Activated T-helper 17 cell treated with anti-CD3 and anti-CD28 coated beads, Interleukin-2, amount 50 U/mL, for 72 hours (primary cell): ENCODE measurements around the gene DNAH3. TPM values are rescaled to one million over a fixed set of nuclear protein-coding genes. Genes with fewer than 3 reads are reported as not detected.
"Not testable (repeated sequence)": the region's sequence is repeated elsewhere in the genome, so short reads cannot be mapped to it uniquely, and the experiment has no call there.

Experiments used
- ATAC-seq: fragments of 150-1000 bp; cut with Tn5 transposase; replicated peaks from 2 replicates; pipeline ENCODE4 v1.10.0; 2021; ENCODE audit warnings: mild to moderate bottlenecking, moderate library complexity
- H3K27ac Mint-ChIP-seq: one replicate; pipeline ENCODE4 v1.8.0; 2022; ENCODE audit warnings: mixed read lengths
- H3K27me3 Mint-ChIP-seq: one replicate; pipeline ENCODE4 v1.8.0; 2022; ENCODE audit warnings: mixed read lengths
- H3K36me3 Mint-ChIP-seq: one replicate; pipeline ENCODE4 v1.8.0; 2022; ENCODE audit warnings: low read depth, mild to moderate bottlenecking, mixed read lengths
- H3K4me1 Mint-ChIP-seq: one replicate; pipeline ENCODE4 v1.8.0; 2022; ENCODE audit warnings: mixed read lengths
- H3K4me3 Mint-ChIP-seq: one replicate; pipeline ENCODE4 v1.8.0; 2022; ENCODE audit warnings: mild to moderate bottlenecking, mixed read lengths
- H3K9me3 Mint-ChIP-seq: one replicate; pipeline ENCODE4 v1.8.0; 2022; ENCODE audit warnings: mixed read lengths
- total RNA-seq, 2 donors: library from RNA; stranded (reverse); gene quantifications; one replicate each; pipeline ENCODE4 v1.2.3, GENCODE V29; 2022

The DNAH3 gene
- total RNA-seq, 2 donors from 2014 or later = 0.11 TPM

DNA sequence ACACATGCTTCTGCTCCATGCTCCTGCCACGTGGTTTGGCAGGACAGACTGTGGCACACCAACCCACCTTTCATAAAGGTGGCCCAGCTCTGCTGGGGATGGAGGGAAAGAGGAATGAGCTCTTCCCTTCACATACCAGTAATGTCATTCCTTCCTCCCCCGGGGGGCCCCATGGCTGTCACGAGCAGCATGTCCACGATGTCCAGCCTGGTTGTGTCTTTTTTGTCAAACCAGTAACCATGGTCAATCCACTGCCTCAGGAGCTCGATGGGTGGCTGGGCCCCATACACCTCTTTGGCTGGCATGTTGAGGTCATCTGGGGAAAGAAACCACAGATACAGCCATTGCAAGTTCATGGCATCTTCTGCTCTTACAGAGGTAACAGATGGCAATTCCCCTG, 153.5 kb downstream of the DNAH3 start:
- H3K4me1 Mint-ChIP-seq = no peaks in the 10 kb centered on the region
- H3K9me3 Mint-ChIP-seq = no peaks in the 10 kb centered on the region
- H3K4me3 Mint-ChIP-seq = no peak overlapping the region
- peaks cover 8% of the 10 kb centered on the region for H3K27me3 Mint-ChIP-seq
- ATAC-seq = no peak
- H3K36me3 Mint-ChIP-seq = no peaks in the 10 kb centered on the region
- H3K27ac Mint-ChIP-seq = no peak overlapping the region

DNA sequence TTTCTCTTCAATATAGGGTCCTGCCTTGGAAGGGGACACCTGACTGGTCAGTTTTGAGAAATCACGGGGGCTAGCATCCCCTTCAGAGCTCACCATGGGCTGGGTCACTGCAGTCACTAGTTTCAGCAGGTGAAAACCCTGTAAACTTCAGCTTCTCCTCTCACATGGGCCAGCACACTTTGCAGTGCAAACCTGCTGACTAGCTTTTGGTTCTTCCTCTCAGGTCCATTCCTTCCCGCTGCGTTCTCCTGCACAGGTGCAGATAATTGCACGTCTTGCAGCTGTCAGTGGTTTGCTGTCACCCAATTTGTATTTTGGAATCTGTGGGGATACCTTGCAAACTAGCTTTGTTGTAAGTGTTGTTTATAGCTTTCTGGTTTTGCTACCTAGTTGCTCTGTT, 154.9 kb downstream of the DNAH3 start:
- H3K9me3 Mint-ChIP-seq = no peaks in the 10 kb centered on the region
- ATAC-seq = no peak
- H3K4me3 Mint-ChIP-seq = no peak overlapping the region
- H3K4me1 Mint-ChIP-seq = no peaks in the 10 kb centered on the region
- peaks cover 4% of the 10 kb centered on the region for H3K27me3 Mint-ChIP-seq
- H3K27ac Mint-ChIP-seq = no peak overlapping the region
- no peaks in the 10 kb centered on the region for H3K36me3 Mint-ChIP-seq

DNA sequence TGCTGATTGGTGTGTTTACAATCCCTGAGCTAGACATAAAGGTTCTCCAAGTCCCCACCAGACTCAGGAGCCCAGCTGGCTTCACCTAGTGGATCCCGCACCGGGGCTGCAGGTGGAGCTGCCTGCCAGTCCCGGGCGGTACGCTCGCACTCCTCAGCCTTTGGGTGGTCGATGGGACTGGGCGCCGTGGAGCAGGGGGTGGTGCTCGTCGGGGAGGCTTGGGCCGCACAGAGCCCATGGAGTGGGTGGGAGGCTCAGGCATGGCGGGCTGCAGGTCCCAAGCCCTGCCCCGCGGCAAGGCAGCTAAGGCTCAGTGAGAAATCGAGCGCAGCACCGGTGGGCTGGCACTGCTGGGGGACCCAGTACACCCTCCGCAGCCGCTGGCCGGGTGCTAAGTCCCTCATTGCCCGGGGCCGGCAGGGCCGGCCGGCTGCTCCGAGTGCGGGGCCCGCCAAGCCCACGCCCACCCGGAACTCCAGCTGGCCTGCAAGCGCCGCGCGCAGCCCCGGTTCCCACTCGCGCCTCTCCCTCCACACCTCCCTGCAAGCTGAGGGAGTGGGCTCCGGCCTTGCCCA, 161.1 kb downstream of the DNAH3 start:
- ATAC-seq, H3K27me3 Mint-ChIP-seq, H3K4me1 Mint-ChIP-seq, H3K9me3 Mint-ChIP-seq, H3K27ac Mint-ChIP-seq, H3K4me3 Mint-ChIP-seq, H3K36me3 Mint-ChIP-seq: not testable (repeated sequence)

DNA sequence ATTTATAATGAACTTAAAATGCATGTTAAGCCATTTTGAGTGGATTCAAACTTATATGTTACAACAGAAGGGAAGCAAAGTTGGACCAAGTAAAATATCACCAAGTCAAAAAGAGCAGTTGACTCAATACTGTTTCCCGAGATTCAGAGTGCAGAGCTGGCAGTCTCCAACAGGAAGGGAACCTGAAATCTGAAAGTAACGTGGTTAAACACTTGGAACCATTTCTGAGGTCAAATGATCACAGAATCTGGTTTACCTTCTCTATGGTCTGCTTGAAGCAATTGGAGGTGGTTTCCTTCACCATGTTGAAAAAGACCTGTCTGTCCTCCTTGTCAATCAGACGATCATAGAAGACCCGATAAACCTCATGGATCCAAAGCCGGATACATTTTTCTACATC, 163.6 kb downstream of the DNAH3 start:
- Mint-ChIP-seq H3K4me3 (no peak overlapping the region), H3K9me3 (no peaks in the 10 kb centered on the region), H3K36me3 (no peaks in the 10 kb centered on the region), H3K27ac (no peak overlapping the region), H3K4me1 (no peaks in the 10 kb centered on the region), H3K27me3 (no peaks in the 10 kb centered on the region)
- no peak for ATAC-seq

DNA sequence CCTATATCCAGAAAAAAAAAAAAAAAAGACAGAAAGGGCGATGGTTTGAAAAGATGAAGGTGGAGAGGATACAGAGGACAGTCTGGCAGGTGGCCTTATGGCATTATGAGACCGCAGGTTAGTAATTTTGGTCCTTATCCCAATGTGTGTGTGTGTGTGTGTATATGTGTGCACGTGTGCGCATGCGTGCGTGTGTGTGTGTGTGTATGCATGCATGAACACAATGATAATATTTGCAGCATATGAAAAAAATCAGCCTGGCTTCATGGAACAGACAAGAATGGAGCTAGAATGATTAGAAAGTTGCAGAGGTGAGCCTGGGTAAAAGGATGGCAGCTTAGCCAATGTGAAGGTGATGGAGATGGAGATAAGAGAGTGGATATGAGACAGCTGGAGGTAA, 166.6 kb downstream of the DNAH3 start:
- no peak for ATAC-seq
- no peaks in the 10 kb centered on the region for H3K4me1 Mint-ChIP-seq
- H3K9me3 Mint-ChIP-seq = no peaks in the 10 kb centered on the region
- no peak overlapping the region for H3K27ac Mint-ChIP-seq
- H3K36me3 Mint-ChIP-seq = no peaks in the 10 kb centered on the region
- no peaks in the 10 kb centered on the region for H3K27me3 Mint-ChIP-seq
- H3K4me3 Mint-ChIP-seq = no peak overlapping the region

DNA sequence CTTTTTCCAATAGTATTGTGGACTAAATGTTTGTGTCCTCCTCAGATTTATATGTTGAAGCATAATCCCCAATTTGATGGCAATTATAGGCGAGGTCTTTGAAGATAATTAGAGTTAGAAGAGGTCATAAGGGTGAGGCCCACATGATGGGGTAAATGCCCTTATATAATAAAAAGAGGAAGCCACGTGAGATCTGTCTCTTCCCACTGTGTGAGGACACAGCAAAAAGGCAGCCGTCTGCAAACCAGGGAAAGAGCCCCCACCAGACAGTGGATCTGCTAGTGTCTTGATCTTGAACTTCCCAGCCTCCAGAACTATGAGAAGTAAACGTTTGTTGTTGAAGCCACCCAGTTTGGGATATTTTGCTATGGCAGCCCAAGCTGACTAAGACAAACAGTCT, 174.1 kb downstream of the DNAH3 start:
- Mint-ChIP-seq H3K36me3 (no peaks in the 10 kb centered on the region), H3K4me3 (no peak overlapping the region), H3K9me3 (no peaks in the 10 kb centered on the region), H3K27me3 (peaks cover 4% of the 10 kb centered on the region), H3K27ac (no peak overlapping the region), H3K4me1 (no peaks in the 10 kb centered on the region)
- ATAC-seq = no peak

DNA sequence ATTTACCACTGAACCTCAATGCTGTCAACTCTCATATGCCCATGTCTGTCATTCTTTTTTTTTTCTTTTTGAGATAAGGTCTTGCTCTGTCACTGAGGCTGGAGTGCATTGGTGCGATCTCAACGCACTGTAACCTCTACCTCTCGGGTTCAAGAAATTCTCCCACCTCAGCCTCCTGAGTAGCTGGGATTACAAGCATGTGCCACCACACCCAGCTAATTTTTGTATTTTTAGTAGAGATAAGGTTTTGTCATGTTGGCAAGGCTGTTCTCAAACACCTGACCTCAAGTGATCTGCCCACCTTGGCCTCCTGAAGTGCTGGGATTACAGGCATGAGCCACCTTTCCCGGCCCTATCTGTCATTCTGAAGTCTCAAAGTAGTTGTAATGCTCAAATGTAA, 177.4 kb downstream of the DNAH3 start:
- not testable (repeated sequence) for H3K36me3 Mint-ChIP-seq, H3K4me1 Mint-ChIP-seq

DNA sequence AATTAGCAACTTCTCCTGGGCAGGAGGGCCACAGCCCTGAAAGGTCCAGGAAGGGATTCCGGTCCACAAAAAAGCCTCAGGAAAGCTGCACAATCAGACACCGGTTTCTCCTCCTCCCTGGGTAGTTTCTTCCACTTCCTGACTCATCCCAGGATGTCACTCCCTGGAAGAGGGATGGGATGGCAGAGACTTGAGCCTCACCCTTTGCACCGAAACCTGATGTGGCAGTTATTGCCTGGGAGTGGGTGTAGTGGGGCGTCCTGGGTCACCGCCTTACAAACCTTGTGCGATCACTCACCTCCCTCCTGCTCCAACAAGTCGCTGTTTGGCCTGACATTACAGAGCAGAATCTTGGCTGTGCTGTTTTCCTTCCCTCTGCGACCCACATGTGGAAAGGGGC, 179.2 kb downstream of the DNAH3 start:
- peaks cover 9% of the 10 kb centered on the region for H3K27me3 Mint-ChIP-seq
- H3K4me1 Mint-ChIP-seq = no peaks in the 10 kb centered on the region
- H3K4me3 Mint-ChIP-seq = no peak overlapping the region
- H3K36me3 Mint-ChIP-seq = no peaks in the 10 kb centered on the region
- no peak overlapping the region for H3K27ac Mint-ChIP-seq
- no peaks in the 10 kb centered on the region for H3K9me3 Mint-ChIP-seq
- ATAC-seq = no peak

More for the DNA sequence above, 177.4 kb downstream of the DNAH3 start:
- H3K4me3 Mint-ChIP-seq, H3K9me3 Mint-ChIP-seq, ATAC-seq, H3K27me3 Mint-ChIP-seq, H3K27ac Mint-ChIP-seq: not testable (repeated sequence)

DNA sequence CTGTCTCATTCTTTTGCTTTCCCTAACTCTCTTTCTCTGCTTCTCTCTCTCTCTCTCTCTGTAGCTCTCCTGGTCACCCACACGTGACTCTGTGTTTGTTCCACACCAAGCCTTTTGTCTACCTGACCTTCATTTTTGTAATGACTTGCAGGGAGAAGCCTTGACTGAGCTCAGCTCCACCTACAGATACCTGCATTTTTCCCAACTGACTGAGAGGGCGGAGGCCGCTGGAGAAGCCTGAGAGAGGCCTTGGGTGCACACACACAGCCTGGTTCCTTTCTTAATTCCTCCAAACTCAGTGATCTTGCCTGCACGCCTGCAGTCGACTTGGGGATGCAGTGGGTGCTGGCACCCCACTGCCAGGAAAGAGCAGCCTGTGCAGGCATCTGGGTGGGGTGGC, 181.3 kb downstream of the DNAH3 start:
- H3K27me3 Mint-ChIP-seq = peaks cover 6% of the 10 kb centered on the region
- H3K9me3 Mint-ChIP-seq = no peaks in the 10 kb centered on the region
- no peaks in the 10 kb centered on the region for H3K4me1 Mint-ChIP-seq
- H3K36me3 Mint-ChIP-seq = no peaks in the 10 kb centered on the region
- ATAC-seq = no peak
- H3K27ac Mint-ChIP-seq = no peak overlapping the region
- no peak overlapping the region for H3K4me3 Mint-ChIP-seq

DNA sequence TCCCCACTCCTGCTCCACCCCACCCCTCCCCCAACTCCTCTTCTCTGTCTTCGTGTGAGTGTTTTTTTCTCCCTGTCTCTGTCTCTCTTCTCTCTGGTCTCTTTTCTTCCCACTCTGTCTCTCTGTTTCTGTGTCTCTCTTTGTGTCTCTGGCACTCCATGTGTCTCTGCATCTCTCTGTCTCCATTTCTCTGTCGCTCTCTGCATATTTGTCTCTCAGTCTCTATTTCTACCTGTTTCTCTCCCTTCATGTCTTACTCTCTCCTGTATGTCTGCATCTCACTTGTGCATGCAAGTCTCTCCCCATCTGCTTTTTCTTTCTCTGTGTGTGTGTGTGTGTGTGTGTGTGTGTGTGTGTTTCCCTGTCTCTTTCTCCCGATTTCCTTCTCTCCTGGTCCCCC, 181.9 kb downstream of the DNAH3 start:
- ATAC-seq = no peak
- Mint-ChIP-seq H3K4me3 (no peak overlapping the region), H3K4me1 (no peaks in the 10 kb centered on the region), H3K36me3 (no peaks in the 10 kb centered on the region), H3K27me3 (peaks cover 6% of the 10 kb centered on the region), H3K9me3 (no peaks in the 10 kb centered on the region), H3K27ac (no peak overlapping the region)

DNA sequence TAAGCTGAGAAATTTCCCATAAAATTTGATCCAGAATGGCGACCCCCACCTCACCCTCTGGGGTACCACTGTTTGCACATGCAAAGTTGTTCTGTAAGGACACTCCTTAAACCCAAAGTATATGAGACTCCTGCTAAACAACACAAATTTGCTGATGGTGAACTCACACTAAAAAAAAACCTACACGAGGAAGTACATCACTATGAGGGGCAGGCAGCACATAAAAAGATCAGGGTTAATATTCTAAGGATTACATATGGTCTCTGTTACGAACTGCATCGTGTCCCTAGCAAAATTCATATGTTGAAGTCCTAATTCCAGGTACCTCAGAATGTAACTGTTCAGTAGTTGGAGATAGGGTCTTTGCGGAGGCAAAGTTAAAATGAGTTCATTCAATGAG, 189.7 kb downstream of the DNAH3 start:
- Mint-ChIP-seq H3K27me3 (no peaks in the 10 kb centered on the region), H3K4me3 (no peak overlapping the region), H3K9me3 (no peaks in the 10 kb centered on the region), H3K27ac (no peak overlapping the region), H3K4me1 (no peaks in the 10 kb centered on the region), H3K36me3 (no peaks in the 10 kb centered on the region)
- no peak for ATAC-seq

DNA sequence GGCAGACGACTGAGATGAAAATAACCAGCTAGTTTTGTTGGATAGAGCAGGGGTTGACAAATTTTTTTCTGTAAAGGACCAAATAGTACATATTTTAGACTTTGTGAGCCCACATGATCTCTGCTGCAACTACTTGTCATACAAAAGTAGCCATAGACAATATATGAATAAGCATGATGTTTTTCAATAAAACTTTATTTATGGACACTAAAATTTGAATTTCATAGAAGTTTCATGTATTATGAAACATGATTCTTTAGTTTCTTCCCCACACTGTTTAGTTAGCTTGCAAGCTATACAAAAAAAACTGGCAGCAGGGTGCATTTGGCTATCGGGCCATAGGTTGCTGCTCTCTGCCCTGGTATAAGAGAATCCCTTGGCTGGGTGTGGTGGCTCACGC, 193.5 kb downstream of the DNAH3 start:
- Mint-ChIP-seq H3K4me3 (no peak overlapping the region), H3K9me3 (no peaks in the 10 kb centered on the region), H3K36me3 (no peaks in the 10 kb centered on the region), H3K27ac (no peak overlapping the region), H3K4me1 (no peaks in the 10 kb centered on the region), H3K27me3 (peaks cover 2% of the 10 kb centered on the region)
- no peak for ATAC-seq

DNA sequence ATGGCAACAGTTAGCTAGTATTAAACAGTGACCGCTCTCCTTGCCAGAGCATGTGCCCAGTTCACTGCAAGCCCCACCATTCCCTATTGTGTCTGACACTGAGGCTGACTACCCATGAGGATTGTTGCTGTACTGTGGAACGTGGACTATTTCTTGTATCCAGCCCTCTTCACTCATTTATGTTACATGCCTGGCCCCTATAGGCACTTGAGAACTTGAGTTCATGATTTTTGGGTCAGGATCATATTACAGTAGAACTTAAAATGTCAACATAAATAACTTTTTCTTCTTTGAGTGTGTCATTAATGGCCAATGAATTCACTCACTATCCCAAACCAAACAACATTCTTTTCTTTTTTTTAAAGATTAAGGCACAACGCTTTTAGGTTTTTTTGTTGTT, 194.3 kb downstream of the DNAH3 start:
- ATAC-seq = no peak
- H3K27me3 Mint-ChIP-seq = peaks cover 3% of the 10 kb centered on the region
- H3K27ac Mint-ChIP-seq = no peak overlapping the region
- no peaks in the 10 kb centered on the region for H3K9me3 Mint-ChIP-seq
- no peaks in the 10 kb centered on the region for H3K4me1 Mint-ChIP-seq
- H3K4me3 Mint-ChIP-seq = no peak overlapping the region
- H3K36me3 Mint-ChIP-seq = no peaks in the 10 kb centered on the region

DNA sequence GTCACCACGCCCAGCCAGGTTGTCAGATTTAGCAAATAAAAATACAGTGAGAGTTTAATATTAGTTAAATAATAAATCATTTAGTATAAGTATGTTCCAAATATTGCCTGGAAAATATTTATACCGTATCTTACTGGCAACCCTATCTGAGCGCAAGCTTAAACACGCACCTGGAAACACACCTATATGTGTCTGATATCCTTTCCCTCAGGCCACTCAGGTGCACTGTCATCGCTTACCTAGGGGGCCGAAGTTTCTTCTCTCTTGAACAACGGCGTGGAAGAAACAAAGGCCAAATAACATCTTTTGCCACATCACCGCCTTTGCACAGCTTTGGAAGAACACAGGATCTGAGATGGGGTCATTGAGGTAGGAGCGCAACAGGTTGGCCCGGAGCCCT, 196.1 kb downstream of the DNAH3 start:
- ATAC-seq = no peak
- no peaks in the 10 kb centered on the region for H3K4me1 Mint-ChIP-seq
- peaks cover 3% of the 10 kb centered on the region for H3K27me3 Mint-ChIP-seq
- no peaks in the 10 kb centered on the region for H3K9me3 Mint-ChIP-seq
- H3K27ac Mint-ChIP-seq = no peak overlapping the region
- H3K4me3 Mint-ChIP-seq = no peak overlapping the region
- no peaks in the 10 kb centered on the region for H3K36me3 Mint-ChIP-seq

DNA sequence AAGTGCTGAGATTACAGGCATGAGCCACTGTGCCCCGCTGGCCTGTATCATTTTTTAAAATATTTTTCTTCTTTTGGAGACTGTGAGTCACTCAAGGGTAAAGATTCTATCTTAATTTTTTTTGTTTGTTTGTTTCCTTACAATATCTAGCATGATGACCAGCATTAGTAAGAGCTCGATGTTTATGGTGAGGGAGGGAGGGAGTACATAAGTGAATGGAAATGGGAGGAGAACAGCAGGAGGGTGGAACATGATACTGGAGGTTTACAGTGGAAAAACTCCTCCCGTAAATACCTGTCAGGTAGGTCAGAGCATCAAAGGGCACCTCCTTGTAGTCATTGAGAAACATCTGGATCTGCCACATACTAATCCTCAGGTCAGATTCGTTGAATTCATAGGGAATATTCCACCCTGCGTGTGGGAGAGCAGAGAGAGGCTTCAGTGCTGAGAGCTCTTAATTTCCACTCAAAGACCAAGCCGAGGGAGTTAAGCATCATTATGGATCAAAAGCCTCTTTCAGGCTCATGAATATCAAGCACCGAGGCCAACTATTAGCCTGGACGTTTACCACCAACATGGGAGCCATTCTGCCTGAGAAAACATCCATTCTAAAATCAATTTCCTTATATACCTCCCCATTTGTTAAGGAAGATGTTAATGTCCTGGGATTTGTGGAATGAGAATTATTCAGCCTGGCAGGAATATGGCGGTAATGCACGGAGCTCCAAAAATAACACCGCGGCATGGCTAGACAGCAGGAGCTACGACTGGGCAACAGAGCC, 198.3 kb downstream of the DNAH3 start:
- H3K4me1 Mint-ChIP-seq = no peaks in the 10 kb centered on the region
- no peak overlapping the region for H3K4me3 Mint-ChIP-seq
- H3K36me3 Mint-ChIP-seq = no peaks in the 10 kb centered on the region
- H3K9me3 Mint-ChIP-seq = no peaks in the 10 kb centered on the region
- no peak overlapping the region for H3K27ac Mint-ChIP-seq
- no peak for ATAC-seq
- peaks cover 7% of the 10 kb centered on the region for H3K27me3 Mint-ChIP-seq
